HFFc6 (cell line): Measurements from ENCODE around the gene GRID1. TPM values are rescaled to one million over a fixed set of nuclear protein-coding genes. Genes with fewer than 3 reads are reported as not detected.

Experiments
- DNase-seq: peaks from one replicate; pipeline ENCODE4 v3.0.0-alpha.2; 2018
- H3K27ac Mint-ChIP-seq: 2 replicates; pipeline ENCODE4 v1.8.0; 2020; ENCODE audit warnings: mild to moderate bottlenecking, mixed read lengths
- H3K27me3 Mint-ChIP-seq: 2 replicates; pipeline ENCODE4 v1.8.0; 2021; ENCODE audit warnings: mild to moderate bottlenecking, moderate library complexity, mixed read lengths; ENCODE audit not compliant: insufficient read depth
- H3K36me3 Mint-ChIP-seq: 2 replicates; pipeline ENCODE4 v1.8.0; 2021; ENCODE audit warnings: low read depth, mixed read lengths
- H3K4me1 Mint-ChIP-seq: 2 replicates; pipeline ENCODE4 v1.8.0; 2020; ENCODE audit warnings: low read depth, mixed read lengths
- H3K4me3 Mint-ChIP-seq: 2 replicates; pipeline ENCODE4 v1.8.0; 2020; ENCODE audit warnings: mild to moderate bottlenecking, moderate library complexity, mixed read lengths
- H3K9me3 Mint-ChIP-seq: 2 replicates; pipeline ENCODE4 v1.8.0; 2020; ENCODE audit warnings: mild to moderate bottlenecking, mixed read lengths
- CTCF ChIP-seq: fragments of 200-600 bp; sonication (generic); IDR thresholded peaks from 2 replicates; pipeline ENCODE4 v1.5.0; 2021; ENCODE audit warnings: antibody characterized with exemption, mild to moderate bottlenecking
- total RNA-seq, 6 experiments: library from RNA; stranded (reverse); fragmentation: NEBNext Ultra II Directional; extraction: Animal tissue kit (Norgen Biotek cat#: 25700); gene quantifications; 2 replicates in 1 of 6; 3 replicates in 5 of 6; pipeline ENCODE4 v1.2.3, GENCODE V29; 2021

GRID1 gene
- total RNA-seq, 6 experiments from 2014 or later, result not detected

DNA sequence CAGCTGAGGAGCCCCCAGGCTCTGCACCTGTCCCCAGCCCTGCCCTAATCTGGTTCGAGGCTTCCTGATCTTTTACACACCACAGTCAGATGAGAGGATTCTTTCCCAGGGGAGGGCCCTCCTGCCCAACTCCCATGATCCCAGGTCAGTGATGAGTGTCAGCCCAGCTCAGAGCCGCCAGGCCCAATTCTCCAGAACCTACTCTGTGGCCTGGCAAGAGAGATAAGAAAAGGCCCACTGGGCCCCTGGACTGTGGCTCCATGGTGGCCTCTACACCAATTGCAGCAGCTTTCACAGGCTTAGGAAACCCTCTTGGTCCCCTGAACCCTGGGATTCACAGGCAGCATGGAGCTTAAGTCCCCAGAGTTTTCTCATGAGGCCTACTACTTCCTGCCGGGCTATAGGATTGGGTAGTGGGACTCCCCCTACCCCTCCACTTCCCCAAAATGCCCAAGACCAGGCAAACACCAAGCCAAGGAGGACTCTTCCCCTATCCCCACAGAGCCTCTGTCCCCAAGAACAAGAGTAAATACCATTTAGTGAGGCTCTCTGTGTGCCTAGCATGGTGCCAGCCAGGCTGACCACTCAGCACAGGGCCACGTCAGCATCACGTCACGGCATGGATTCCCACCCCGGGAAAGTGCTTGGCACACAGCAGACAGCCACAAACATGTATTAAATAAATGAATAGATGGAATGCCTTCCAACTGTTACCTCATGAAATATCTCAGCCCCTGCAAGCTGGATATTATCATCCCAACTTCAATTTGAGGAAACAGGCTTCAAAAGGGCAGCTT is 100.0 kb downstream of the GRID1 start:
- DNase-seq, result no peak
- peaks cover 3% of the 10 kb centered on the region for H3K27me3 Mint-ChIP-seq

GRCh38 chr10:86265895-86266259 is 100.7 kb downstream of the GRID1 start:
- H3K27me3 Mint-ChIP-seq, result peaks cover 3% of the 10 kb centered on the region

More for the DNA sequence above, 100.0 kb downstream of the GRID1 start:
- Mint-ChIP-seq H3K36me3 (no peaks in the 10 kb centered on the region), H3K9me3 (peaks cover 23% of the 10 kb centered on the region), H3K4me3 (no peak overlapping the region), H3K27ac (no peak overlapping the region), H3K4me1 (no peaks in the 10 kb centered on the region)
- TF ChIP-seq CTCF, result no peak

DNA sequence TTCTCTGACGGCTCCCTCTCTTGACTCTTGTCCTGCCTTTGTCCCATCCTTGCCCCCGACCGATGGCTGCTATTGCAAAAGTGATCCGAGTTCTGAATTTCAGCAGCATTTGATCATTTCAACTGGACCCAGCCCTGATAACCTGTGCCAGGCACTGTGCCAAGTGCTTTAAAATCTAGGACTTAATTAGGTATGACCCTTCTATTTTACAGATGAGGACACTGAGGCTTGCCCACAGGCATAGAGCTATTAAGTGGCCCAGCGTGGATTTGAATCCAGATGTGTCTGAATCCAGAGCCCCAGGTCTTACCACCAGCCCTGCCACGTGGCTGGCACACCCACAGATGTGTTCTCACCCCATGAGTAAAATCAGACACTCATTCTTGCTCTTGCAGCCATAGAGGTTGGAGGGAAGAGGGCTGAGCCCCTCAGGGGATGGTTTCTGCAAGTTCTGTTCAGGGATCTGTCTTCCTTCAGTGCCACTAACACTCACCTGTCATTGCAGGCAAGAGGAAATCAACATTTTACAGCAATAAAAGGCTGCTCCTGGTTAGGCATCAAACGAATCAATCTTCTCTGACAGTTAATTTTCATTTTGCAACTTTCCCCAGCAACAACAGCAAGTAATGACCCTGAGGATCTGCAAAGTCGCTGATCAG is 101.2 kb downstream of the GRID1 start:
- Mint-ChIP-seq H3K27me3 (peaks cover 3% of the 10 kb centered on the region), H3K4me1 (no peaks in the 10 kb centered on the region), H3K9me3 (peaks cover 18% of the 10 kb centered on the region), H3K4me3 (no peak overlapping the region), H3K36me3 (no peaks in the 10 kb centered on the region), H3K27ac (no peak overlapping the region)
- no peak for DNase-seq
- TF ChIP-seq CTCF, result no peak

More at GRCh38 chr10:86265895-86266259, 100.7 kb downstream of the GRID1 start:
- Mint-ChIP-seq H3K27ac (no peak overlapping the region), H3K4me1 (no peaks in the 10 kb centered on the region), H3K36me3 (no peaks in the 10 kb centered on the region), H3K4me3 (no peak overlapping the region), H3K9me3 (peaks cover 18% of the 10 kb centered on the region)
- no peak for DNase-seq
- TF ChIP-seq CTCF, result no peak

GRCh38 chr10:86264481-86265231 is 101.9 kb downstream of the GRID1 start:
- no peak for DNase-seq
- no peak for TF ChIP-seq CTCF
- Mint-ChIP-seq H3K4me3 (no peak overlapping the region), H3K4me1 (no peaks in the 10 kb centered on the region), H3K9me3 (peaks cover 18% of the 10 kb centered on the region), H3K36me3 (no peaks in the 10 kb centered on the region), H3K27me3 (peaks cover 3% of the 10 kb centered on the region), H3K27ac (no peak overlapping the region)

GRCh38 chr10:86263907-86264306 is 102.7 kb downstream of the GRID1 start:
- no peak overlapping the region for H3K4me3 Mint-ChIP-seq
- no peaks in the 10 kb centered on the region for H3K36me3 Mint-ChIP-seq
- H3K27ac Mint-ChIP-seq, result no peak overlapping the region
- H3K27me3 Mint-ChIP-seq, result peaks cover 3% of the 10 kb centered on the region
- no peak for TF ChIP-seq CTCF
- peaks cover 18% of the 10 kb centered on the region for H3K9me3 Mint-ChIP-seq
- no peak for DNase-seq
- no peaks in the 10 kb centered on the region for H3K4me1 Mint-ChIP-seq
